ENCODE results near the gene CCDC167. TPM values are rescaled to one million over a fixed set of nuclear protein-coding genes. Genes with fewer than 3 reads are reported as not detected.

Gene CCDC167
- total RNA-seq (ENCODE audit: unreplicated experiment), result 58.4 TPM
- long read RNA-seq, transcript CCDC167-201 (4 exons, 619 nt), result major isoform, 50 of 52 reads
- long read RNA-seq, partial matches to known transcripts, result 1 of 52 reads
- long read RNA-seq, other reads (novel, unspliced or antisense), result 1 of 52 reads

DNA sequence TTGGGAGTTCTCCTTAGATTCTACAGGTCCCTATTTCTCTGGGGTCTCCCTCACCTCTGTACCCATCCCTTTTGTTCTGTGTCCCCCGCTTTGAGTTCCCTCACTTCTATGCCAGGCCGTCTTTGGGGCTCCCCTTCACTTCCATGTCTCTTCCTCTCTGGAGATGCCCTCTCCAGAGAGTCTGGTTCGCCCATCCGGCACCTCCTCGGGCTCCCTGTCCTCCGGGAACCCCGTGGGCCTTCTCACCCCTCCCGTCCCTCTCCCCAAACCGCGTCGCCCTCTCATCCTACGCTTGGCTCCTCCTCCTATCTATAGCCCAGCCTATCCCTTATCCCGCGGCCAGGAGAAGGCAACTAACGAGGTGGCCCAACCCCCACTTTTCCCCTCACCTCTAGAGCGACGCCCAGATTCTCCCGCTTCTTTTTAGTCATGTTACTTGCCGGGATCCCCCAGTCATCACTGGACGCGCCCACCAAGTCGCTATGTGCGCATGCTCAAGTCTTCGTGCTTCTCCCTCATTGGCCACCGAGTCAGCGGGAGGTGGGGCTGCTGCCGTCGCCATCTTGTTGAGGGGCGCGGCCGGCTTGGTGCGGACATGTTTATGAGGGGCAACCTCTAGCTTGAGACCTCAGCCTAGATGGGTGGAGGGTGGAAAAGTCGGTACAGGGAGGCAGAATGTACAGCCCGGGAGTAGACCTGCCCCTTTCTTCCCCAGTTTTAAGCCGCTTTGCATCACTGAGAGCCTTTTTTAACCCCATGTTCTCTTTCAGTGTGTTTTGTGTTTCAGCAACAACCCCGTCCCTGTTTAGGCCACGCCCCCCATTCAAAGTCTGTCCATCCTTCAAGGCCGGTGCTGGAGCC, at the start of gene CCDC167:
Gene CCDC167, minus strand, starts transcription at position 461 of the 861 bp plus-strand sequence. Its CDS starts 30 bp downstream, at position 431.
- peak within 1 kb of the TSS; percentile 97 for H3K4me3 Mint-ChIP-seq (ENCODE audit: unreplicated experiment)
- peaks cover 36% of the 10 kb centered on the region for H3K4me1 Mint-ChIP-seq (ENCODE audit: low read depth, unreplicated experiment)
- peaks cover 9% of the 10 kb centered on the region for H3K9me3 Mint-ChIP-seq (ENCODE audit: unreplicated experiment)
- DNase-seq, result peak; percentile 99
- H3K27me3 Mint-ChIP-seq (ENCODE audit: unreplicated experiment), result peaks cover 8% of the 10 kb centered on the region
- no peaks in the 10 kb centered on the region for H3K36me3 Mint-ChIP-seq (ENCODE audit: unreplicated experiment)
- peak within 1 kb of the TSS; percentile 95 for H3K27ac Mint-ChIP-seq (ENCODE audit: unreplicated experiment)
- TF ChIP-seq, protein P1, sequence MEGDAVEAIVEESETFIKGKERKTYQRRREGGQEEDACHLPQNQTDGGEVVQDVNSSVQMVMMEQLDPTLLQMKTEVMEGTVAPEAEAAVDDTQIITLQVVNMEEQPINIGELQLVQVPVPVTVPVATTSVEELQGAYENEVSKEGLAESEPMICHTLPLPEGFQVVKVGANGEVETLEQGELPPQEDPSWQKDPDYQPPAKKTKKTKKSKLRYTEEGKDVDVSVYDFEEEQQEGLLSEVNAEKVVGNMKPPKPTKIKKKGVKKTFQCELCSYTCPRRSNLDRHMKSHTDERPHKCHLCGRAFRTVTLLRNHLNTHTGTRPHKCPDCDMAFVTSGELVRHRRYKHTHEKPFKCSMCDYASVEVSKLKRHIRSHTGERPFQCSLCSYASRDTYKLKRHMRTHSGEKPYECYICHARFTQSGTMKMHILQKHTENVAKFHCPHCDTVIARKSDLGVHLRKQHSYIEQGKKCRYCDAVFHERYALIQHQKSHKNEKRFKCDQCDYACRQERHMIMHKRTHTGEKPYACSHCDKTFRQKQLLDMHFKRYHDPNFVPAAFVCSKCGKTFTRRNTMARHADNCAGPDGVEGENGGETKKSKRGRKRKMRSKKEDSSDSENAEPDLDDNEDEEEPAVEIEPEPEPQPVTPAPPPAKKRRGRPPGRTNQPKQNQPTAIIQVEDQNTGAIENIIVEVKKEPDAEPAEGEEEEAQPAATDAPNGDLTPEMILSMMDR (IDR thresholded peaks at IDR 0.05; ENCODE audit: partially characterized antibody, unreplicated experiment), result no peak

DNA sequence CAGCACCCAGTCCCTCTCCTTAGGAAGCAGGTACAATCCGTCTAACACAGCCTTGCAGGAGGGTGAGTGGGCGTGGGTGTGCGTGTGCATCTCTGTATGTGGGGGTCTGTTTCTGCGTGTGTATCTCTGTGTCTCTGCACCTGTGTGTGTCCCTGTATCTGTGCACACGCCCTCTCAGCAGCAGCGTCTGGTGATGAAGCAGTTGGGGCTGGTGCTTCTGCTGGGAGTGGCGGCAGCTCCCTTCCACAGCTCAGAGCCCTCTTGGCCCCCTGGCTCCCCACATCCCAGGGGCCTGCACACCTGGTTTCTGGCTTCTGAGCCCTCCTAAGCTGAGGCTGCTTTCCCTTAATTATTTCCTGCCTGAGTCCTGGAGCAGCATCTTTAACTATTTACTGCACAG, 49.5 kb upstream of the CCDC167 start:
- no peaks in the 10 kb centered on the region for H3K36me3 Mint-ChIP-seq (ENCODE audit: unreplicated experiment)
- no peaks in the 10 kb centered on the region for H3K27me3 Mint-ChIP-seq (ENCODE audit: unreplicated experiment)
- DNase-seq, result no peak
- H3K27ac Mint-ChIP-seq (ENCODE audit: unreplicated experiment), result no peak overlapping the region
- peaks cover 3% of the 10 kb centered on the region for H3K9me3 Mint-ChIP-seq (ENCODE audit: unreplicated experiment)
- H3K4me1 Mint-ChIP-seq (ENCODE audit: low read depth, unreplicated experiment), result peaks cover 26% of the 10 kb centered on the region
- TF ChIP-seq, protein P1 (IDR thresholded peaks at IDR 0.05; ENCODE audit: partially characterized antibody, unreplicated experiment), result no peak
- no peak overlapping the region for H3K4me3 Mint-ChIP-seq (ENCODE audit: unreplicated experiment)

DNA sequence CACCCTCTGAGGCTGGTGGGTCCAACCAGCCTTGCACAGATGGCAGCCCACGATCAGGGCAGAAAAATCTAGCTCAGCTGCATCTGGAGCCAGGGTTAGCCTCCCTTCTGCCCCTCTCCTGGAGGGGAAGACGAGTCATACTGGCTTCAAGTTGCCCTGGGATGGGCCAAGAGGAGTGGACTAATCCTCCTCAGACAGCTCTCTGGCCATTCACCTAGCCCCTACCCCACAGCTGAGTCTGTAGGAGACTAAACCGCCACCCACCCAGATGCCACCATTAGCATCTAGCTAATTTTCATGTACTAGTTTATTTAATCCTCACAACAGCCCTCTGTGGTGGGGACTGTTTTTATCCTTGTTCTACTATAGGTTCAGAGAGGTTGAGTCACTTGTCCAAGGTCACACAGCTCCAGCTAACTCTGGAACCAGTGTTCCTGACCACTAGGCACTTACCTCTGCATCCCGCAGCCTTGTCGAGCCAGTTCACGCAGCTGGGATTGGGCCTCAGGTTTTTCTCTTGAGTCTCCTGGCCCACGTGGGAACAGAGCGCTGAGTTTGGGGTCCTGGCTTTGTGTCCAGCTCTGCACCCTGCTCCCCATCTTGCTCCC, 48.5 kb upstream of the CCDC167 start:
- no peak overlapping the region for H3K27ac Mint-ChIP-seq (ENCODE audit: unreplicated experiment)
- H3K36me3 Mint-ChIP-seq (ENCODE audit: unreplicated experiment), result no peaks in the 10 kb centered on the region
- TF ChIP-seq, protein P1 (IDR thresholded peaks at IDR 0.05; ENCODE audit: partially characterized antibody, unreplicated experiment), result no peak
- no peak for DNase-seq
- no peaks in the 10 kb centered on the region for H3K27me3 Mint-ChIP-seq (ENCODE audit: unreplicated experiment)
- H3K4me3 Mint-ChIP-seq (ENCODE audit: unreplicated experiment), result no peak overlapping the region
- peaks cover 22% of the 10 kb centered on the region for H3K4me1 Mint-ChIP-seq (ENCODE audit: low read depth, unreplicated experiment)
- H3K9me3 Mint-ChIP-seq (ENCODE audit: unreplicated experiment), result peaks cover 3% of the 10 kb centered on the region

DNA sequence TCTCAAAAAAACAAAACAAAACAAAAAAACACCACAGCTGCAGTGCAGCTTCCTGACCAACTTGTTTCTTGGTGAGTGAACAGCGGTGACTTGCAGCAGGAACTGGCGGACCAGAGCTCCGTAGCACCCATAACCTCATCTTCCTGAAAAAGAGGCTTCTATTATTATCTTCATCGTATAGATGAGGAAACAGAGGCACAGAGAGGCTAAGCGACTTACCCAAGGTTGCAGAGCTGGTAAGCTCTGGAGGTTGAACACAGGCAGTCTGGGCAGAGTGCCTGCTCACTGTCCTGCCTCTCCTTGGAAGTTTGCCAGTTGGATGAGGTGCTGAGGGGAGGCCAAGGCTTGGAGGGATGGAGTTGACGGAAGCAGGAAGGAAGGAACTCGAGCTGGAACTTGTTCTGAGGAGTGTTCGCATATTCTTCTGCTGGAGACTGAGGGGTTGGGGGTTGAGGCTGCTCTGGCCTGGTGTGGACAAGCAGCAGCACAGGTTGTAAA, 47.9 kb upstream of the CCDC167 start:
- Mint-ChIP-seq H3K4me1 (ENCODE audit: low read depth, unreplicated experiment) (peaks cover 21% of the 10 kb centered on the region), H3K27ac (ENCODE audit: unreplicated experiment) (no peak overlapping the region), H3K36me3 (ENCODE audit: unreplicated experiment) (no peaks in the 10 kb centered on the region), H3K27me3 (ENCODE audit: unreplicated experiment) (no peaks in the 10 kb centered on the region), H3K9me3 (ENCODE audit: unreplicated experiment) (peaks cover 5% of the 10 kb centered on the region), H3K4me3 (ENCODE audit: unreplicated experiment) (no peak overlapping the region)
- TF ChIP-seq, protein P1 (IDR thresholded peaks at IDR 0.05; ENCODE audit: partially characterized antibody, unreplicated experiment), result no peak
- no peak for DNase-seq
